ENCODE data around the gene TBP.
"Not testable (repeated sequence)": the region's sequence is repeated elsewhere in the genome, so short reads cannot be mapped to it uniquely, and the experiment has no call there.

The TBP gene

GRCh38 chr6:170522565-170523183 lies 31.5 kb upstream of the TBP start:
- in situ Hi-C loops (cut with HindIII; ENCODE audit: low pct_unique_long_range_greater_than_20kb, low sequenced_read_pairs), result no loop called here
- TF ChIP-seq JUND (IDR thresholded peaks at IDR 0.05; ENCODE audit: low read depth), result no peak
- peak in 1 of 2 experiments; percentile 34 for DNase-seq (ENCODE audit: low read depth in 1 of 2, low spot score in 1 of 2)

GRCh38 chr6:170523256-170524171 lies 30.7 kb upstream of the TBP start:
- in situ Hi-C loops (cut with HindIII; ENCODE audit: low pct_unique_long_range_greater_than_20kb, low sequenced_read_pairs), result no loop called here
- no peak for DNase-seq (ENCODE audit: low read depth in 1 of 2, low spot score in 1 of 2)
- TF ChIP-seq JUND (IDR thresholded peaks at IDR 0.05; ENCODE audit: low read depth), result no peak

DNA sequence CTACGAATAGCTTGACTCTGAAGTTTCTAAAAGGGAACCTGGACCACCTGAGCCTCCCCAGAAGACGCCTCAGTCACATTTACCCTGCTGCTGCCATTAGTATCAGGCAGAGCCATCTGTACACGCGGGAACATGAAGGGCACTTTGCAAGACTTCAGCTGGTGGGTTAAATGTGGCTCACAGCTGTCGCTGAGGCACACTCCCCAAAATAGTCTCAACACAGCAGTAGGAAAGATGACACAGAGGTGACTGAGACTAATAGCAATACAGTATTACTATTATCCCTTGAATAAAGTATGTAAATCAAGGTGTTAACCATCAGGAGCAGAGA lies 30.0 kb upstream of the TBP start:
- TF ChIP-seq JUND (IDR thresholded peaks at IDR 0.05; ENCODE audit: low read depth), result no peak
- no peak for DNase-seq (ENCODE audit: low read depth in 1 of 2, low spot score in 1 of 2)
- in situ Hi-C loops (cut with HindIII; ENCODE audit: low pct_unique_long_range_greater_than_20kb, low sequenced_read_pairs), result no loop called here

DNA sequence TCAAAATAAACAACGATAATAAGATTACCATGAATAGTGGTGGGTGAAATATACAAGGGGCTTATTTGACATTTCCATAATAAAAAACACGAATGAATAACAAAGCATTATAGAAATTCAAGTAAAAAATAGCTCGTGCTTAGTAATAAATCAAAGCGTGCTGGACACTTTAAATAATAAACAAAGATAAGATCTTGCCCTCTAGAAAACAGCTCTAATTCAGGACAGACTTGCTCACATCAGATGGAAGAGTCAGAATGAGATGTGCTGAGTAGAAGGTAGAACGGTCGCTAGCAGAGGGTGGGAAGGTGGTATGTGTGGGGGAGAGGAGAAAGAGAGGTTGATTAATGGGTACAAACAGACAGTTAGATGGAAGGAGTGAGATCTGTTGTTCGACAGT lies 28.4 kb upstream of the TBP start:
- in situ Hi-C loops (cut with HindIII; ENCODE audit: low pct_unique_long_range_greater_than_20kb, low sequenced_read_pairs), result no loop called here
- no peak for DNase-seq (ENCODE audit: low read depth in 1 of 2, low spot score in 1 of 2)

GRCh38 chr6:170527995-170528394 lies 26.2 kb upstream of the TBP start:
- DNase-seq (ENCODE audit: low read depth in 1 of 2, low spot score in 1 of 2); in situ Hi-C loops (cut with HindIII; ENCODE audit: low pct_unique_long_range_greater_than_20kb, low sequenced_read_pairs): not testable (repeated sequence)

More for the DNA sequence above, 28.4 kb upstream of the TBP start:
- no peak for TF ChIP-seq JUND (IDR thresholded peaks at IDR 0.05; ENCODE audit: low read depth)

GRCh38 chr6:170529839-170530469 lies 24.2 kb upstream of the TBP start:
- in situ Hi-C loops (cut with HindIII; ENCODE audit: low pct_unique_long_range_greater_than_20kb, low sequenced_read_pairs), result no loop called here
- DNase-seq (ENCODE audit: low read depth in 1 of 2, low spot score in 1 of 2), result peak; percentile 28 to 78
- no peak for TF ChIP-seq JUND (IDR thresholded peaks at IDR 0.05; ENCODE audit: low read depth)

GRCh38 chr6:170532867-170533488 lies 21.2 kb upstream of the TBP start:
- in situ Hi-C loops (cut with HindIII; ENCODE audit: low pct_unique_long_range_greater_than_20kb, low sequenced_read_pairs), result no loop called here
- DNase-seq (ENCODE audit: low read depth in 1 of 2, low spot score in 1 of 2), result no peak
- TF ChIP-seq JUND (IDR thresholded peaks at IDR 0.05; ENCODE audit: low read depth), result no peak

DNA sequence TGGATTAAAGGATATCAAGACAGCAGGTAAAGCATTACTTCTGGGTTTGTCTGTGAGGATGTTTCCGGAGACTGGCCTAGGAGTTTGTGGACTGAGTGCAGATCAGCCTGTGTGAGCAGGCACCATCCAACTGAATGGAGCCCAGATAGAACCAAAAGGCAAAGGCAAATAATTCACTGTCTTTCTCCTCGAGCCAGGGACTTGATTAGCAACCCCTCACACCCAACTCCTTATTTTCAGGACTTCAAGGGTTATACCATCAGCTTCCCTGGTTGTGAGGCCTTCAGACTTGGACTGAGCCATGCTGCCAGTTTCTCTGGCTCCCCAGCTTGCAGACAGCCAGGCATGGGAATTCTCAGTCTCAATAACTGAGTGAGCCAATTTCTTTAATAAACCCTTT lies 20.4 kb upstream of the TBP start:
- DNase-seq (ENCODE audit: low read depth in 1 of 2, low spot score in 1 of 2), result no peak
- TF ChIP-seq JUND (IDR thresholded peaks at IDR 0.05; ENCODE audit: low read depth), result no peak
- in situ Hi-C loops (cut with HindIII; ENCODE audit: low pct_unique_long_range_greater_than_20kb, low sequenced_read_pairs), result no loop called here

- no peak for TF ChIP-seq JUND (IDR thresholded peaks at IDR 0.05; ENCODE audit: low read depth)
- in situ Hi-C loops (cut with HindIII; ENCODE audit: low pct_unique_long_range_greater_than_20kb, low sequenced_read_pairs), result no loop called here
- DNase-seq (ENCODE audit: low read depth in 1 of 2, low spot score in 1 of 2), result no peak
Measured at GRCh38 chr6:170535004-170535403, 19.2 kb upstream of the TBP start.

GRCh38 chr6:170536671-170537070 lies 17.5 kb upstream of the TBP start:
- DNase-seq (ENCODE audit: low read depth in 1 of 2, low spot score in 1 of 2), result no peak
- in situ Hi-C loops (cut with HindIII; ENCODE audit: low pct_unique_long_range_greater_than_20kb, low sequenced_read_pairs), result no loop called here

DNA sequence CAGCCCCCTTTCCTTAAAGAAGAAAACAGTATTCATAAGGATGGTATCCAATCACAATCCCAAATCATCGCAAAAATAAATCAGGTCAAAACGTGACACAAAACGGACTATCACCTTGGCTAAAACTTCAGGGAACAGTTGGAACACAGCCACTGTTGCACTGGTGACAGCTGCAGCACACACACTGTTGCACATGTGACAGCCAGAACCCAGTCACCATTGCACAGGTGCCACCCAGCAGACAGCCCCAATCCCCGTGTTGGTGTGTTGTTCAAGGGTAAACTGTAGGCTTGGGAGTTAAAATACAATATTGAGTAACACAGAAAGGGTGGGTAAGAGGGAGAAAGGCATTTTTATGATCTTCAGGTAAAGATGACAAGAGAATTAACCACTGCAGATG lies 16.8 kb upstream of the TBP start:
- in situ Hi-C loops (cut with HindIII; ENCODE audit: low pct_unique_long_range_greater_than_20kb, low sequenced_read_pairs), result no loop called here
- no peak for DNase-seq (ENCODE audit: low read depth in 1 of 2, low spot score in 1 of 2)
- TF ChIP-seq JUND (IDR thresholded peaks at IDR 0.05; ENCODE audit: low read depth), result no peak

More at GRCh38 chr6:170536671-170537070, 17.5 kb upstream of the TBP start:
- TF ChIP-seq JUND (IDR thresholded peaks at IDR 0.05; ENCODE audit: low read depth), result no peak

GRCh38 chr6:170542031-170542719 lies 12.0 kb upstream of the TBP start:
- in situ Hi-C loops (cut with HindIII; ENCODE audit: low pct_unique_long_range_greater_than_20kb, low sequenced_read_pairs), result no loop called here
- no peak for TF ChIP-seq JUND (IDR thresholded peaks at IDR 0.05; ENCODE audit: low read depth)
- no peak for DNase-seq (ENCODE audit: low read depth in 1 of 2, low spot score in 1 of 2)
